GM12878 (cell line): ENCODE measurements around the gene PPP1R12B. TPM values are rescaled to one million over a fixed set of nuclear protein-coding genes. Genes with fewer than 3 reads are reported as not detected.

Source experiments
- ATAC-seq: fragments of 200-7000 bp; cut with Tn5 transposase; 3 replicates; pipeline ENCODE4 v1.9.1; 2020; ENCODE audit warnings: mild to moderate bottlenecking, moderate library complexity
- BruUV-seq: library from RNA; stranded (reverse); fragments of 400-500 nt; replicated peaks from 2 replicates; lab custom pipeline; 2021; lab: Mats Ljungman, UMichigan
- CTCF ChIA-PET: fragments of 300-600 bp; sonication (Branson Sonifier 250); formaldehyde crosslinking; extraction: SDS; loops from one replicate; lab custom pipeline; 2021; ENCODE audit warnings: inconsistent platforms; lab: Yijun Ruan, JAX
- POLR2A ChIA-PET: fragments of 350-600 bp; formaldehyde crosslinking; extraction: SDS; loops from one replicate; lab custom pipeline; 2021; ENCODE audit warnings: inconsistent platforms; lab: Charles Lee
- RAD21 ChIA-PET: fragments of 300-600 bp; sonication (Branson Sonifier 250); formaldehyde crosslinking; loops from one replicate; lab custom pipeline; 2023; ENCODE audit warnings: antibody characterized with exemption; ENCODE audit not compliant: unreplicated experiment; lab: Charles Lee
- SMC1A ChIA-PET: fragments of 300-600 bp; sonication (Branson Sonifier 250); formaldehyde crosslinking; loops from one replicate; lab custom pipeline; 2023; ENCODE audit not compliant: unreplicated experiment, uncharacterized antibody; lab: Charles Lee
- DNase-seq: peaks from one replicate; pipeline ENCODE4 v3.0.0-alpha.2; 2011; ENCODE audit warnings: low read depth, low spot score
- FAIRE-seq: peaks from 3 replicates; lab custom pipeline; 2011; peaks lifted over from hg19 to GRCh38; lab: Jason Lieb, UNC
- H2AFZ ChIP-seq: 2 replicates; pipeline ENCODE4 v1.6.0; 2011; ENCODE audit warnings: low read depth, low read length, control low read depth; ENCODE audit not compliant: control insufficient read depth
- H3K27ac ChIP-seq: 2 replicates; pipeline ENCODE4 v1.5.1; 2011; ENCODE audit warnings: control low read depth; ENCODE audit not compliant: control insufficient read depth, insufficient read depth
- H3K27me3 ChIP-seq, 2 experiments: replicated peaks in 1 of 2; 2 replicates each; pipeline versions ENCODE4 v1.6.0 to v1.6.1; 2011; ENCODE audit warnings: low read length in 1 of 2; ENCODE audit not compliant: control insufficient read depth in 2 of 2, insufficient read depth in 2 of 2
- H3K36me3 ChIP-seq, 2 experiments: 2 replicates each; pipeline ENCODE4 v1.5.1; 2011; ENCODE audit warnings: low read length in 1 of 2; ENCODE audit not compliant: control insufficient read depth in 2 of 2, insufficient read depth in 2 of 2
- H3K4me1 ChIP-seq: 2 replicates; pipeline ENCODE4 v1.6.1; 2011; ENCODE audit warnings: mild to moderate bottlenecking, low read length, moderate library complexity, mixed read lengths; ENCODE audit not compliant: control insufficient read depth, insufficient read depth
- H3K4me2 ChIP-seq: 2 replicates; pipeline ENCODE4 v1.6.0; 2011; ENCODE audit warnings: control low read depth; ENCODE audit not compliant: control insufficient read depth, insufficient read depth
- H3K4me3 ChIP-seq: fragments of 200-600 bp; sonication (generic); 2 replicates; pipeline ENCODE4 v1.5.1; 2016
- H3K79me2 ChIP-seq: 2 replicates; pipeline ENCODE4 v1.6.0; 2011; ENCODE audit warnings: low read length; ENCODE audit not compliant: control insufficient read depth, insufficient read depth
- H3K9ac ChIP-seq: 2 replicates; pipeline ENCODE4 v1.8.0; 2011; ENCODE audit warnings: low read length, control low read depth, mixed read lengths; ENCODE audit not compliant: control insufficient read depth, insufficient read depth
- H3K9me3 ChIP-seq: replicated peaks from 3 replicates; pipeline ENCODE4 v1.5.1; 2011; ENCODE audit warnings: mild to moderate bottlenecking, low read length; ENCODE audit not compliant: control insufficient read depth, insufficient read depth
- H4K20me1 ChIP-seq: 2 replicates; pipeline ENCODE4 v1.6.0; 2011; ENCODE audit not compliant: control insufficient read depth, insufficient read depth
- FOXK2 ChIP-seq: fragments of 450-650 bp; IDR thresholded peaks from 2 replicates; pipeline ENCODE4 v1.6.1; 2017; ENCODE audit warnings: mild to moderate bottlenecking, moderate library complexity
- NBN ChIP-seq: fragments of 450-650 bp; IDR thresholded peaks from 2 replicates; pipeline ENCODE4 v1.6.1; 2016
- WGBS: methylation state at CpG from one replicate; pipeline ENCODE4 v1.1.6; 2016; ENCODE audit warnings: low lambda C conversion rate; ENCODE audit not compliant: insufficient replicate concordance, insufficient coverage; ENCODE audit errors: missing lambda C conversion rate; 5-methylcytosine and 5-hydroxymethylcytosine counted together
- in situ Hi-C: fragments of 300-500 bp; cut with MboI; formaldehyde crosslinking; loops from 9 replicates; pipeline ENCODE4 v1.14.3; 2018; ENCODE audit warnings: mixed read lengths
- intact Hi-C: fragments of 100-400 bp; cut with micrococcal nuclease; formaldehyde crosslinking; loops from one replicate; pipeline ENCODE4 v1.14.2; 2022; ENCODE audit not compliant: unreplicated experiment
- polyA plus RNA-seq, 11 experiments: library from polyadenylated mRNA; depleted of rRNA in 4 of 11; unstranded in 6 of 11; stranded (reverse) in 5 of 11; fragments of >200 nt; fragmentation: Nextera tagmentation in 4 of 11; fragmentation: Illumina TruSeq in 1 of 11; extraction: Ambion mirVana in 4 of 11; extraction: Trizol in 1 of 11; gene quantifications; 1 replicate in 1 of 11; 2 replicates in 10 of 11; pipeline versions ENCODE4 v1.2.1 to v1.2.3, GENCODE V29; 2011 to 2016; ENCODE audit warnings: inconsistent platforms in 2 of 11, missing spikeins in 2 of 11, low read depth in 1 of 11
- total RNA-seq, 4 experiments: library from RNA; depleted of rRNA in 3 of 4; stranded (reverse); fragments of >200 nt in 3 of 4; fragmentation: Illumina TruSeq in 1 of 4; extraction: Trizol in 1 of 4; gene quantifications; 2 replicates each; pipeline versions ENCODE4 v1.2.1 to v1.2.3, GENCODE V29; 2013 to 2021
- TF ChIP-seq, protein P1 (sequence below): IDR thresholded peaks from 2 replicates; pipeline ENCODE4 v1.6.1; 2011; ENCODE audit warnings: mild to moderate bottlenecking, low read depth, low read length, moderate library complexity; ENCODE audit not compliant: insufficient replicate concordance
- TF ChIP-seq, protein P2 (sequence below): fragments of 450-650 bp; IDR thresholded peaks from 2 replicates; pipeline ENCODE4 v1.6.1; 2017; ENCODE audit warnings: mild to moderate bottlenecking, moderate library complexity

The PPP1R12B gene
- total and polyA plus RNA-seq, 10 of the 15 experiments (the other 5 are each of a cell fraction or from before 2014, with no cell fraction given): 0.29 to 9.4 (median 4.7) TPM

DNA sequence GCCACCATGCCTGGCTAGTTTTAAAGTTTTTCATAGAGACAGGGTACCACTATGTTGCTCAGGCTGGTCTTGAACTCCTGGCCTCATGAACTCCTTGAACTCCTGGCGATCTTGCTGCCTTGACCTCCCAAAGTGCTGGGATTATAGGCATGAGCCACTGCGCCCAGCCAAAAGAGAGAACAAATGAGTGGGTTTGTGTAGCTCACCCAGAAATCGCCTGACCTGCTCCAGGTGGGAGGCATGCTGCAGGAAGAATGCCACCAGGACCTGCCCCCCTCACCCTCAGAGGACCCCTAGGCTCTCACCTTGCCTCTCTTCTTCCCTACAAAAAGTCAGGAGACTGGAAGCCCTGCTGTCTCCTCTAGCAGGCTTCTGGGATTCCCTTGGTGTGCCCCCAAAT lies 272.9 kb downstream of the PPP1R12B start (continued):
- TF ChIP-seq, protein P1, sequence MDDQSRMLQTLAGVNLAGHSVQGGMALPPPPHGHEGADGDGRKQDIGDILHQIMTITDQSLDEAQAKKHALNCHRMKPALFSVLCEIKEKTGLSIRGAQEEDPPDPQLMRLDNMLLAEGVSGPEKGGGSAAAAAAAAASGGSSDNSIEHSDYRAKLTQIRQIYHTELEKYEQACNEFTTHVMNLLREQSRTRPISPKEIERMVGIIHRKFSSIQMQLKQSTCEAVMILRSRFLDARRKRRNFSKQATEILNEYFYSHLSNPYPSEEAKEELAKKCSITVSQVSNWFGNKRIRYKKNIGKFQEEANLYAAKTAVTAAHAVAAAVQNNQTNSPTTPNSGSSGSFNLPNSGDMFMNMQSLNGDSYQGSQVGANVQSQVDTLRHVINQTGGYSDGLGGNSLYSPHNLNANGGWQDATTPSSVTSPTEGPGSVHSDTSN: no peak
- TF ChIP-seq NBN: no peak

DNA sequence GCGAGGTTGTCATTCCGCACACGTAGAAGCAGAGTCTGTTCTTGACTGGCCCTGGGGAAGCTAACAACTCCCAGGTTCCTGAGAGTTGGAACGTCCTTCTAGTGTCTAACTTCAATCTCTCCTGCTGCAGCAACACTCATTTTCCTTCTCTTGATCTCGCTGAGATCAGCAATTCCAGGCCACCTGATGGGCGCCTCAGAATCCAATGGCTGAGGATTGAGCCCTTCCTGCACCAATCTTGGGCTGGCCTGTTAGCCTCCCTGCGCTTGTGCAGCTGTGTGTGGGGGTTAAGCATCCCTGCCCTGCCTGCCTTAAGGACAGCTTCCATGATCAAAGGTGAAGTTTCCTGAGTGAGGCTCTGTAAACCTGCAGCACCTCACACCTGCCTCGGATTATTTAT lies 273.9 kb downstream of the PPP1R12B start:
- no peaks in the 10 kb centered on the region for H3K79me2 ChIP-seq
- no peak overlapping the region for H3K4me2 ChIP-seq
- H3K9me3 ChIP-seq: no peaks in the 10 kb centered on the region
- FAIRE-seq: no peak
- no peaks in the 10 kb centered on the region for H3K36me3 ChIP-seq
- in situ Hi-C loops: no loop called here
- TF ChIP-seq, protein P2, sequence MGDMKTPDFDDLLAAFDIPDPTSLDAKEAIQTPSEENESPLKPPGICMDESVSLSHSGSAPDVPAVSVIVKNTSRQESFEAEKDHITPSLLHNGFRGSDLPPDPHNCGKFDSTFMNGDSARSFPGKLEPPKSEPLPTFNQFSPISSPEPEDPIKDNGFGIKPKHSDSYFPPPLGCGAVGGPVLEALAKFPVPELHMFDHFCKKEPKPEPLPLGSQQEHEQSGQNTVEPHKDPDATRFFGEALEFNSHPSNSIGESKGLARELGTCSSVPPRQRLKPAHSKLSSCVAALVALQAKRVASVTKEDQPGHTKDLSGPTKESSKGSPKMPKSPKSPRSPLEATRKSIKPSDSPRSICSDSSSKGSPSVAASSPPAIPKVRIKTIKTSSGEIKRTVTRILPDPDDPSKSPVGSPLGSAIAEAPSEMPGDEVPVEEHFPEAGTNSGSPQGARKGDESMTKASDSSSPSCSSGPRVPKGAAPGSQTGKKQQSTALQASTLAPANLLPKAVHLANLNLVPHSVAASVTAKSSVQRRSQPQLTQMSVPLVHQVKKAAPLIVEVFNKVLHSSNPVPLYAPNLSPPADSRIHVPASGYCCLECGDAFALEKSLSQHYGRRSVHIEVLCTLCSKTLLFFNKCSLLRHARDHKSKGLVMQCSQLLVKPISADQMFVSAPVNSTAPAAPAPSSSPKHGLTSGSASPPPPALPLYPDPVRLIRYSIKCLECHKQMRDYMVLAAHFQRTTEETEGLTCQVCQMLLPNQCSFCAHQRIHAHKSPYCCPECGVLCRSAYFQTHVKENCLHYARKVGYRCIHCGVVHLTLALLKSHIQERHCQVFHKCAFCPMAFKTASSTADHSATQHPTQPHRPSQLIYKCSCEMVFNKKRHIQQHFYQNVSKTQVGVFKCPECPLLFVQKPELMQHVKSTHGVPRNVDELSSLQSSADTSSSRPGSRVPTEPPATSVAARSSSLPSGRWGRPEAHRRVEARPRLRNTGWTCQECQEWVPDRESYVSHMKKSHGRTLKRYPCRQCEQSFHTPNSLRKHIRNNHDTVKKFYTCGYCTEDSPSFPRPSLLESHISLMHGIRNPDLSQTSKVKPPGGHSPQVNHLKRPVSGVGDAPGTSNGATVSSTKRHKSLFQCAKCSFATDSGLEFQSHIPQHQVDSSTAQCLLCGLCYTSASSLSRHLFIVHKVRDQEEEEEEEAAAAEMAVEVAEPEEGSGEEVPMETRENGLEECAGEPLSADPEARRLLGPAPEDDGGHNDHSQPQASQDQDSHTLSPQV: no peak
- no peak for TF ChIP-seq FOXK2
- TF ChIP-seq, all 136 proteins: peak for 0
- H3K4me3 ChIP-seq: no peak overlapping the region
- intact Hi-C loops: no loop called here
- no peak overlapping the region for H3K27ac ChIP-seq
- no peak for DNase-seq
- SMC1A ChIA-PET: interaction anchor here (1.0 kb wide), 1 partner anchor 22 kb away, joined by 3 read pairs; no protein-coding TSS in a partner anchor
- no TSS peak for BruUV-seq
- POLR2A ChIA-PET: no interaction called here
- H2AFZ ChIP-seq: no peak overlapping the region
- CTCF ChIA-PET: no interaction called here
- no peaks in the 10 kb centered on the region for H3K27me3 ChIP-seq
- WGBS: 73% methylated on average over 8 of the region's 8 CpGs
- no peaks in the 10 kb centered on the region; the same call in 1 of the 2 replicates for H4K20me1 ChIP-seq
- peaks cover 25% of the 10 kb centered on the region for H3K4me1 ChIP-seq
- RAD21 ChIA-PET: no interaction called here
- no peak overlapping the region for H3K9ac ChIP-seq
- ATAC-seq: no peak
